Kidney tubule cell (primary cell): ENCODE results near the gene COASY.
"Not testable (repeated sequence)": the region's sequence is repeated elsewhere in the genome, so short reads cannot be mapped to it uniquely, and the experiment has no call there.

Source experiments
- DNase-seq: peaks from one replicate; pipeline ENCODE4 v3.0.0-alpha.2; 2018; ENCODE audit warnings: low spot score

COASY gene

DNA sequence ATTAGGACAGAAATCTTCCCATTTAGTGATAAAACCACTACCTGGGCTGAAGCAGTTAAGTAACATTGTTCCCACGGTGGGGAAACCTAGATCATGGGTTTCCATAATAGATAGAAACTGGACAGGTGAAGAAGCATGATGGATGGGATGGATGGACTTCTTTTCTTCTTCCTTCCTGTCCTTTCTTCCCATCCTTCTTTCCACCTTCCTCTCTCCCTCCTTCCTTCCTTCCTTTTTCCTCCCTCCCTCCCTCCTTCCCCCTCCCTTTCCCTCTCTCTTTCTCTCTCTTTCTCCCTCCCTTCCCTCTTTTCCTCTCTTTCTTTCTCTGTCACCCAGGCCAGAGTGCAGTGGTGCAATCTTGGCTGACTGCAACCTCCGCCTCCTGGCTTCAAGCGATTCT, 12.5 kb downstream of the COASY start:
- no peak for DNase-seq

DNA sequence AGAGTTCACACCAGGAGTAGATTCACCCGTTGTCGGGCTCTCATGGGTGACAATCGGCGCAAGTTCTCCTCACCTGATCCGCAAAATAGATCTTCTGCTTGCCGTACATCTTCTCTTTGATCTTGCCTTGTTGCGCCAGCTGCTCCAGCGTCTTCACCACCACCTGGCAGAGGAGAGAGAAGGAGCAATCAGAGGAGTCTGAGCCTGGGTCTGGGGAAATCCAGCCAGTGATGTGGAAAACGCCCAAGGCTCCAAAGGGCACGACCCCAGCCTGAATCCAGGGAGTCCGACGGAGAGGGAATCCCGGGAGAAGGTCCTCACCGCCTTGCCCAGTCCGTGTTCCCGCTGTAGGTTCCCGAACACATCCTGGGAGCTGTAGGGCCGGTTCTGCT, 15.2 kb downstream of the COASY start:
- no peak for DNase-seq

DNA sequence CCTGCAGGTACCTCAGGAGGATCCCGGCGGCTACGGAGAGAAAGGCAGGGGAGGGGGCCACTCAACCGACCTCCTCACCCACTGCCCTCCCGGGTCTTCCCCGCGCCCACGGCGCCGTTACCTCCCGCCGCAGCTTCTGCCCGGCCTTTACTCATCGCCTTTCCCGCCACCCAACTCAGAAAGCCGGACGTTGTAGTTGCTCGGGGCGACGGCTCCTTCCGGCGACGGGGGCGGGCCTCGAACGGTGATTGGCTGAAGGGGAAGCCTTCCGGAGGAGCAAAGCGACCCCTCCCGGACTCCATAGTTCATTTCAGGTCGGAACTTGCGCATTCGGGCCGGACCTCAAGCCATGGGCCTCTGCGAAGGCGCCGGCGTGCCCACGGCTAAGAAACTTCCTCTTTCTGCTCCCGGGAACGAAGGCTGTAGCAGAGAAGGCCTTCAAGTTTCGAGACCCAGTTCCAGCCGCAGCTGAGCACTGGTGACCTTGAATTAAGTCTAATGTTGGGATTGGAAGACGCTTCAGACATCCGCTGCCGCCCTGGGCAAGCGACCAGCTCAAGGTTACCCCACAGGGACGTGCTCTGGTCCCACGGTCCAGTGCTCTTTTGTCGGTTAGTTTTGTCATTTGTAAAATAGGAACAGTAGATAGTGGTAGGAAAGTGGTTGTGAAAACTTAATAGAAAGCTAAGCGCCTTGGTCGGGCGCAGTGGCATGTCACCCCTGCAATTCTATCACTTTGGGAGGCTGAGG, 15.8 kb downstream of the COASY start, which contains the start of gene PSMC3IP:
Gene PSMC3IP (minus strand): TSS at position 198 of the 750 bp plus-strand sequence. CDS start 43 bp downstream, at position 155.
- DNase-seq: peak; percentile 95

GRCh38 chr17:42578282-42578869, 16.4 kb downstream of the COASY start:
- peak; percentile 60 for DNase-seq

DNA sequence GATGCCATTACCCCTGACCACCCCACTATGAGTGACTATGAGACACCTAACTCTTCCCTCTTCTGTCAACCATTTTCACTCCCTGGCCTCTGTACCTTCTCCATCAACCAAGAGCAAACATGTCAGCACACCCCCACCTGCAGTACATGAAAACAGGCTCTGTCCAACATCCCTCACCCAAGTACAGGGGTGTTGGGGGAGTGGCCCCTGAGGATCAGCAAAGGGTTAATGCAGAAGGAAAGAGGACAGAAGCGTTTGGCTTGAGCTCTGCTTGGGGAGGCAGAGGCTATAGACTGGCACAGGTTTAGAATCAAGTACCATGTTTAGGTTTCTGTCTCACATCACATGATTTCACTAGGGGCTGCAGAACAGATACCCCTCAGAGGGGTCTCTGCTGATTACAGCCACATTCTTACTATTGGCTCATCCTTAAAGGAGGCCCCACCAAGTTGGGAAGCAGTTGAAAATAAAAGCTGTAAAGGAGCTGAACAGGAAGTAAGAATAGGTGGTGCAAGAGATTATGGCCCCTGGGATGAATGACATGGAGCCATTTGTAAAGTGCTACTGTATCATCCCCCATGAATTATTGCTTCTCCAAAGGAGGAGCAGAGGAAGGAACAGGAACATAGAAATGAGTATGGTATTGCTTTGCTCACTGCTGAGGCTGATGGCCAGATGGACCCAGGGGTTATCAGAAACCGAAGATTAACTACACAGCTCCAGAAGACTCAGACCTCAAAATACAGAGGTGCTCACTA, 18.0 kb downstream of the COASY start:
- DNase-seq: no peak

GRCh38 chr17:42581744-42582270, 19.9 kb downstream of the COASY start:
- DNase-seq: no peak

- no peak for DNase-seq
Measured at GRCh38 chr17:42584880-42585279, 22.9 kb downstream of the COASY start.

- no peak for DNase-seq
Measured at GRCh38 chr17:42585353-42585752, 23.4 kb downstream of the COASY start.

GRCh38 chr17:42586514-42587230, 24.7 kb downstream of the COASY start:
- no peak for DNase-seq

GRCh38 chr17:42590886-42591285, 28.9 kb downstream of the COASY start:
- DNase-seq: no peak

GRCh38 chr17:42591411-42591810, 29.5 kb downstream of the COASY start:
- DNase-seq: no peak

DNA sequence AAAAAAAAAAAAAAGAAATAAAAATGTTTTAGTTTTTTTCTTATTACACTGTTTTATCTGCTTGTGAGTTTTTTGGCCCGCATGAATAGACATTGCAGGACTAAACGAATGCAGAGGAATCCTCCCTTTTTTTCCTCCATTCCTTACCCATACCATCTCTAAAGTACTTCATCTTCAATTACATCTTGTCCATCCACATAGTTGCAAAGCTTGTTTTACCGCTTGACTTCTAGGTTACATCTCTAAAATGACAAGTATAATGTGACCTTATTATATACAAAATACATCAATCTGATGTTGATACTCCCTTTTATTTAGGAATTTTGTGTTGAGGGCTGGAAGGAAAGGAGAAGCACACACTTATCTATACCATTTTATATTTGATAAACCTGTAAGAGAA, 34.4 kb downstream of the COASY start:
- DNase-seq: no peak

- DNase-seq: no peak
Measured at GRCh38 chr17:42598905-42599304, 37.0 kb downstream of the COASY start.

- DNase-seq: no peak
Measured at GRCh38 chr17:42603318-42603717, 41.4 kb downstream of the COASY start.

DNA sequence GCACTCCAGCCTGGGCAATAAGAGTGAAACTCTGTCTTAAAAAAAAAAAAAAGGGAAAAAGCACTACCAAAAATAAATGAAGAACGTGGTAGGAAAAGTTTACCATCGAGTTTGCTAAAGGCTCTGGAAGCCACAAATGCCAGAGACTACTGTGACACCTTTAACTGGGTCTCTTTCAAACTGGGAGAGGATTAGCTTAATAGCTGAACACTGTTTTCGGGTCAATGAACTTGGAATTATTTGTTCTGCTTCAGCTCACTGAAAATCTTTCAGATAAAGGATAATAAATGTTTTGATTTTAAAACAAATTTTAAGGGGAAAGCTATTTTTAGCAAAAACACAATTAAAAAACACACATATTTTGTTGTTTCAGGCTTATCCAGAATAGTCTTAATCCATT, 45.8 kb downstream of the COASY start:
- DNase-seq: no peak

GRCh38 chr17:42608305-42609181, 46.6 kb downstream of the COASY start:
- peak; percentile 2 for DNase-seq

GRCh38 chr17:42609182-42609813, 47.4 kb downstream of the COASY start, which contains the start of the genes RETREG3 and TUBG1:
RETREG3 (minus strand) TSS chr17:42609374; CDS start chr17:42609324, 50 bp downstream.
TUBG1 (plus strand) TSS chr17:42609683; CDS start chr17:42609738, 55 bp downstream.
- peak; percentile 99 for DNase-seq

GRCh38 chr17:42609814-42610801, 48.2 kb downstream of the COASY start:
- not testable (repeated sequence) for DNase-seq

DNA sequence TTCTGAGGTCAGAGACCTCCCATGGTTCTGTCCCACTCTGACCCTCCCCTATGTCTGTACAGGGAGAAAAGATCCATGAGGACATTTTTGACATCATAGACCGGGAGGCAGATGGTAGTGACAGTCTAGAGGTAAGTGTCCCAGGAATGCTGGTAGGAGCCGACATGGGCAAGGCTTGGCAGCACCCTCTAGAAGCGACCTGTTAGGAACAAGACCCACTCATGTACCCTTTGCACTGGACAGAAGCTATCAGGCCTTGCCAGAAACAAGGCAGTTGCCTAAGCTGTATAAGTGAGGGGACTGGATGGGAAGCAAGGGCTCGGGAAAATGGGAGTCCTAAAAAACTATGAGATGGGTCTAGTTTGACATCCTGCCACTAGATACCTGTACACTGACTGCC, 50.1 kb downstream of the COASY start:
- no peak for DNase-seq
